ENCODE measurements around the gene DNAJC5G.

- TF ChIP-seq ZNF555 (tag by site-specific recombination; conservative IDR thresholded peaks at IDR 0.05) (no peak), CTCF (tag by site-specific recombination; IDR thresholded peaks at IDR 0.05) (no peak), ZNF843 (tag by site-specific recombination; IDR thresholded peaks at IDR 0.05) (no peak), ZNF639 (tag by site-specific recombination; IDR thresholded peaks at IDR 0.05) (no peak), ZNF658 (tag by site-specific recombination; IDR thresholded peaks at IDR 0.05) (no peak), REPIN1 (tag by site-specific recombination; IDR thresholded peaks at IDR 0.05; ENCODE audit: low read depth) (no peak), ZNF785 (tag by site-specific recombination; IDR thresholded peaks at IDR 0.05) (no peak), ZNF747 (tag by site-specific recombination; IDR thresholded peaks at IDR 0.05) (no peak), ZIC2 (tag by site-specific recombination; IDR thresholded peaks at IDR 0.05) (no peak)
- TF ChIP-seq, protein P1, sequence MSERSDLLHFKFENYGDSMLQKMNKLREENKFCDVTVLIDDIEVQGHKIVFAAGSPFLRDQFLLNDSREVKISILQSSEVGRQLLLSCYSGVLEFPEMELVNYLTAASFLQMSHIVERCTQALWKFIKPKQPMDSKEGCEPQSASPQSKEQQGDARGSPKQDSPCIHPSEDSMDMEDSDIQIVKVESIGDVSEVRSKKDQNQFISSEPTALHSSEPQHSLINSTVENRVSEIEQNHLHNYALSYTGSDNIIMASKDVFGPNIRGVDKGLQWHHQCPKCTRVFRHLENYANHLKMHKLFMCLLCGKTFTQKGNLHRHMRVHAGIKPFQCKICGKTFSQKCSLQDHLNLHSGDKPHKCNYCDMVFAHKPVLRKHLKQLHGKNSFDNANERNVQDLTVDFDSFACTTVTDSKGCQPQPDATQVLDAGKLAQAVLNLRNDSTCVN (tag by site-specific recombination; optimal IDR thresholded peaks at IDR 0.05), result no peak
- TF ChIP-seq, protein P2, sequence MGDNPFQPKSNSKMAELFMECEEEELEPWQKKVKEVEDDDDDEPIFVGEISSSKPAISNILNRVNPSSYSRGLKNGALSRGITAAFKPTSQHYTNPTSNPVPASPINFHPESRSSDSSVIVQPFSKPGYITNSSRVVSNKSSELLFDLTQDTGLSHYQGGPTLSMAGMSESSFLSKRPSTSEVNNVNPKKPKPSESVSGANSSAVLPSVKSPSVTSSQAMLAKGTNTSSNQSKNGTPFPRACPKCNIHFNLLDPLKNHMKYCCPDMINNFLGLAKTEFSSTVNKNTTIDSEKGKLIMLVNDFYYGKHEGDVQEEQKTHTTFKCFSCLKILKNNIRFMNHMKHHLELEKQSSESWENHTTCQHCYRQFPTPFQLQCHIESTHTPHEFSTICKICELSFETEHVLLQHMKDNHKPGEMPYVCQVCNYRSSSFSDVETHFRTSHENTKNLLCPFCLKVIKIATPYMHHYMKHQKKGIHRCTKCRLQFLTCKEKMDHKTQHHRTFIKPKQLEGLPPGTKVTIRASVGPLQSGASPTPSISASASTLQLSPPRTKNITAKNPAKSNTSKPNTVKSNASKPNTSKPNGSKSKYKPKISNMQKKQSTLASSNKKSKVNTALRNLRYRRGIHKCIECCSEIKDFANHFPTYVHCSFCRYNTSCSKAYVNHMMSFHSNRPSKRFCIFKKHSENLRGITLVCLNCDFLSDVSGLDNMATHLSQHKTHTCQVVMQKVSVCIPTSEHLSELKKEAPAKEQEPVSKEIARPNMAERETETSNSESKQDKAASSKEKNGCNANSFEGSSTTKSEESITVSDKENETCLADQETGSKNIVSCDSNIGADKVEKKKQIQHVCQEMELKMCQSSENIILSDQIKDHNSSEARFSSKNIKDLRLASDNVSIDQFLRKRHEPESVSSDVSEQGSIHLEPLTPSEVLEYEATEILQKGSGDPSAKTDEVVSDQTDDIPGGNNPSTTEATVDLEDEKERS (tag by site-specific recombination; IDR thresholded peaks at IDR 0.05), result no peak
Observed at GRCh38 chr2:27309651-27310050, 34.4 kb downstream of the DNAJC5G start.

Data from HEK293 (cell line).